Measurements from ENCODE around the gene GRID1. TPM values are rescaled to one million over a fixed set of nuclear protein-coding genes. Genes with fewer than 3 reads are reported as not detected.

The GRID1 gene
- total and polyA plus RNA-seq, 2 experiments from 2014 or later, result not detected

GRCh38 chr10:86182595-86182994 is 184.0 kb downstream of the GRID1 start:
- Histone ChIP-seq H3K36me3 (ENCODE audit: low read depth) (no peaks in the 10 kb centered on the region), H3K4me1 (ENCODE audit: insufficient read depth) (no peaks in the 10 kb centered on the region), H3F3A (ENCODE audit: insufficient read depth) (no peaks in the 10 kb centered on the region), H2AFZ (no peak overlapping the region), H4K20me1 (ENCODE audit: insufficient read depth) (no peaks in the 10 kb centered on the region), H3K4me3 (no peak overlapping the region), H3K9me2 (ENCODE audit: insufficient read depth) (no peaks in the 10 kb centered on the region), H3K27me3 (replicated peaks; ENCODE audit: insufficient read depth) (no peaks in the 10 kb centered on the region), H3K9ac (no peak overlapping the region), H3K79me2 (ENCODE audit: insufficient read depth) (no peaks in the 10 kb centered on the region), H3K4me2 (ENCODE audit: unreplicated experiment) (no peak overlapping the region), H3K27ac (no peak overlapping the region), H3K9me3 (ENCODE audit: low read depth) (no peaks in the 10 kb centered on the region)
- WGBS, 2 experiments (ENCODE audit: low coverage in 1 of 2, low lambda C conversion rate in 2 of 2, missing lambda C conversion rate in 2 of 2), result 7 to 8% methylated on average over 7 of the region's 7 CpGs
- DNase-seq, result no peak
- TF ChIP-seq EZH2phosphoT487 (IDR thresholded peaks at IDR 0.05; ENCODE audit: insufficient read depth, low read depth) (no peak), EZH2 (IDR thresholded peaks at IDR 0.05; ENCODE audit: insufficient read depth, poor library complexity, severe bottlenecking) (no peak)
- in situ Hi-C loops (cut with MboI), result no loop called here

GRCh38 chr10:86182150-86182549 is 184.4 kb downstream of the GRID1 start:
- H3K27ac ChIP-seq, result no peak overlapping the region
- no peak overlapping the region for H3K9ac ChIP-seq
- no peaks in the 10 kb centered on the region for H3K79me2 ChIP-seq (ENCODE audit: insufficient read depth)
- TF ChIP-seq EZH2phosphoT487 (IDR thresholded peaks at IDR 0.05; ENCODE audit: insufficient read depth, low read depth) (no peak), EZH2 (IDR thresholded peaks at IDR 0.05; ENCODE audit: insufficient read depth, poor library complexity, severe bottlenecking) (no peak)
- H3K36me3 ChIP-seq (ENCODE audit: low read depth), result no peaks in the 10 kb centered on the region
- H3K4me3 ChIP-seq, result no peak overlapping the region
- no peaks in the 10 kb centered on the region for H3K4me1 ChIP-seq (ENCODE audit: insufficient read depth)
- no peaks in the 10 kb centered on the region for H3K9me2 ChIP-seq (ENCODE audit: insufficient read depth)
- WGBS, 2 experiments (ENCODE audit: low coverage in 1 of 2, low lambda C conversion rate in 2 of 2, missing lambda C conversion rate in 2 of 2), result 33 to 39% methylated on average over 13 of the region's 13 CpGs
- DNase-seq, result no peak
- in situ Hi-C loops (cut with MboI), result no loop called here
- no peaks in the 10 kb centered on the region for H3F3A ChIP-seq (ENCODE audit: insufficient read depth)
- no peaks in the 10 kb centered on the region for H3K27me3 ChIP-seq (replicated peaks; ENCODE audit: insufficient read depth)
- H3K9me3 ChIP-seq (ENCODE audit: low read depth), result no peaks in the 10 kb centered on the region
- no peak overlapping the region for H3K4me2 ChIP-seq (ENCODE audit: unreplicated experiment)
- H4K20me1 ChIP-seq (ENCODE audit: insufficient read depth), result no peaks in the 10 kb centered on the region
- H2AFZ ChIP-seq, result no peak overlapping the region

- WGBS, 2 experiments (ENCODE audit: low coverage in 1 of 2, low lambda C conversion rate in 2 of 2, missing lambda C conversion rate in 2 of 2), result 11 to 29% methylated on average over 4 of the region's 4 CpGs
- Histone ChIP-seq H3K4me2 (ENCODE audit: unreplicated experiment) (no peak overlapping the region), H4K20me1 (ENCODE audit: insufficient read depth) (no peaks in the 10 kb centered on the region), H3K4me3 (no peak overlapping the region), H3K79me2 (ENCODE audit: insufficient read depth) (no peaks in the 10 kb centered on the region), H3K4me1 (ENCODE audit: insufficient read depth) (no peaks in the 10 kb centered on the region), H3K27me3 (replicated peaks; ENCODE audit: insufficient read depth) (no peaks in the 10 kb centered on the region), H3K9me3 (ENCODE audit: low read depth) (no peaks in the 10 kb centered on the region), H3K27ac (no peak overlapping the region), H2AFZ (no peak overlapping the region), H3F3A (ENCODE audit: insufficient read depth) (no peaks in the 10 kb centered on the region), H3K36me3 (ENCODE audit: low read depth) (no peaks in the 10 kb centered on the region), H3K9ac (no peak overlapping the region), H3K9me2 (ENCODE audit: insufficient read depth) (no peaks in the 10 kb centered on the region)
- in situ Hi-C loops (cut with MboI), result no loop called here
- DNase-seq, result no peak
- TF ChIP-seq EZH2phosphoT487 (IDR thresholded peaks at IDR 0.05; ENCODE audit: insufficient read depth, low read depth) (no peak), EZH2 (IDR thresholded peaks at IDR 0.05; ENCODE audit: insufficient read depth, poor library complexity, severe bottlenecking) (no peak)
Measured at GRCh38 chr10:86180861-86181260, 185.7 kb downstream of the GRID1 start.

DNA sequence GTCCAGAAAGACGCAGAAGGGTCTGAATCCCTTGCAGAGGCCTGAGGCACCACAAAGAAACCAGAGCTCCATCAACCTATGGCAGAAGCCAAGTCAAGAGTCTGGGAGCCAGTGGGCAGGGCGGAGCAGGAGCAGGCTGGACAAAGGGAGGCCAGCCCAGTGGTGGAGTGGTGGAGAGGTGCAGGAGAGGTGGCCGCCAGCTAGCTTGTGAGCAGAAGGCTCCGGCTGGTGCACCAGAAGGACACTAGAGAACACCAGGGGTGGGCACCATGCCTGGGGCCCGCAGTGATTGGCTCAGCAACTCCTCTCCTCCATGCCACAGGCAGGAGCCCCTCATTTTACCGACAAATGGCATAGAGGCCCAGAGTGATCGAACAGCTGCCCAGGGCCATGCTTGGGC is 186.6 kb downstream of the GRID1 start:
- H3K27ac ChIP-seq, result no peak overlapping the region
- in situ Hi-C loops (cut with MboI), result no loop called here
- no peaks in the 10 kb centered on the region for H3K9me2 ChIP-seq (ENCODE audit: insufficient read depth)
- H3F3A ChIP-seq (ENCODE audit: insufficient read depth), result no peaks in the 10 kb centered on the region
- no peak for DNase-seq
- no peaks in the 10 kb centered on the region for H3K36me3 ChIP-seq (ENCODE audit: low read depth)
- H3K4me2 ChIP-seq (ENCODE audit: unreplicated experiment), result no peak overlapping the region
- no peaks in the 10 kb centered on the region for H3K79me2 ChIP-seq (ENCODE audit: insufficient read depth)
- no peaks in the 10 kb centered on the region for H3K4me1 ChIP-seq (ENCODE audit: insufficient read depth)
- H2AFZ ChIP-seq, result no peak overlapping the region
- no peaks in the 10 kb centered on the region for H3K9me3 ChIP-seq (ENCODE audit: low read depth)
- 43 to 51% methylated on average over 7 of the region's 7 CpGs for WGBS, 2 experiments (ENCODE audit: low coverage in 1 of 2, low lambda C conversion rate in 2 of 2, missing lambda C conversion rate in 2 of 2)
- no peaks in the 10 kb centered on the region for H3K27me3 ChIP-seq (replicated peaks; ENCODE audit: insufficient read depth)
- H3K4me3 ChIP-seq, result no peak overlapping the region
- TF ChIP-seq EZH2phosphoT487 (IDR thresholded peaks at IDR 0.05; ENCODE audit: insufficient read depth, low read depth) (no peak), EZH2 (IDR thresholded peaks at IDR 0.05; ENCODE audit: insufficient read depth, poor library complexity, severe bottlenecking) (no peak)
- no peak overlapping the region for H3K9ac ChIP-seq
- no peaks in the 10 kb centered on the region for H4K20me1 ChIP-seq (ENCODE audit: insufficient read depth)

GRCh38 chr10:86179153-86179524 is 187.5 kb downstream of the GRID1 start:
- H3K9ac ChIP-seq, result no peak overlapping the region
- no peaks in the 10 kb centered on the region for H3F3A ChIP-seq (ENCODE audit: insufficient read depth)
- WGBS, 2 experiments (ENCODE audit: low coverage in 1 of 2, low lambda C conversion rate in 2 of 2, missing lambda C conversion rate in 2 of 2), result 25 to 30% methylated on average over 5 to 6 of the region's 6 CpGs
- no peak overlapping the region for H3K4me3 ChIP-seq
- no peak overlapping the region for H2AFZ ChIP-seq
- no peak for TF ChIP-seq EZH2 (IDR thresholded peaks at IDR 0.05; ENCODE audit: insufficient read depth, poor library complexity, severe bottlenecking)
- TF ChIP-seq EZH2phosphoT487 (IDR thresholded peaks at IDR 0.05; ENCODE audit: insufficient read depth, low read depth), result no peak
- H3K27ac ChIP-seq, result no peak overlapping the region
- no peaks in the 10 kb centered on the region for H3K9me2 ChIP-seq (ENCODE audit: insufficient read depth)
- in situ Hi-C loops (cut with MboI), result no loop called here
- H3K79me2 ChIP-seq (ENCODE audit: insufficient read depth), result no peaks in the 10 kb centered on the region
- no peak overlapping the region for H3K4me2 ChIP-seq (ENCODE audit: unreplicated experiment)
- no peaks in the 10 kb centered on the region for H3K9me3 ChIP-seq (ENCODE audit: low read depth)
- H3K27me3 ChIP-seq (replicated peaks; ENCODE audit: insufficient read depth), result no peaks in the 10 kb centered on the region
- H3K36me3 ChIP-seq (ENCODE audit: low read depth), result no peaks in the 10 kb centered on the region
- DNase-seq, result no peak
- no peaks in the 10 kb centered on the region for H4K20me1 ChIP-seq (ENCODE audit: insufficient read depth)
- H3K4me1 ChIP-seq (ENCODE audit: insufficient read depth), result no peaks in the 10 kb centered on the region
